ENCODE results near the gene LRSAM1.

LRSAM1 gene

DNA sequence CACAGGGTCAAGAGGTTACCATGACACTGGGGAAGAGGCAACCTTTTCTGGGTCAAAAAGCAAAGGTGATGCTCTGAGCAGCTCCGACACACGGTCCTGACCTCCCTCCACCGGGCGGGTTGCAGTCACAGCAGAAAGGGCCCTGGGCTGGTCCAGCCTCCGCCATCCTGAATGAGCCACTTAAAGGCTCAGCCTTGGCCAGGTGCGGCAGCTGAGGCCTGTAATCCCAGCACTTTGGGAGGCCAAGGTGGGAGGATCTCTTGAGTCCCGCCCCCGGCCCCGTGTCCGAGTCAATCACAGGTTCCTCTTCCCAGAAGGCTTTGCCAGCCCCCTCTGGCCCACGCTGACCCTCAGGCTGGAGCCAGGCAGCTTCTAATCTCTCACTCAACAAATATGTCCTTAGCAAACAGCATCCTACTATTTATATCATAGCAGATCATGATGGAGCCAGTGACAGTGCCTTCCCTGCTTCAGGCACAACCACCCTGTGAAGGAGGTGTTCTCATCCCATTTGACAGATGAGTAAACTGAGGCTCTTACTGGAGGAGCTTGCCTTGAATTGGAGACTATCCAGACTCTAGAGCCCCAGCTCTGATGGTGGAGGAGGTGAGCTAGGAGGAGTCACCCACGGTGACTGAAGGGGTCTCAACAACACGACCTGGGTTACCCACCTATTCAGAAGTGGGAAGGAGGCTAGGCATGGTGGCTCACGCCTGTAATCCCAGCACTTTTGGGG is 79.1 kb downstream of the LRSAM1 start:
- no peak overlapping the region for H3K27ac ChIP-seq
- TF ChIP-seq EZH2 (IDR thresholded peaks at IDR 0.05) (no peak), POLR2AphosphoS5 (IDR thresholded peaks at IDR 0.05; ENCODE audit: borderline replicate concordance, low read depth, low read length) (no peak), FOXP2 (optimal IDR thresholded peaks at IDR 0.05; ENCODE audit: control extremely low read depth, extremely low read length, insufficient read depth) (no peak)
- no peak overlapping the region for H3K4me3 ChIP-seq
- no peak overlapping the region for H3K9ac ChIP-seq (ENCODE audit: insufficient read length)
- peaks cover 5% of the 10 kb centered on the region; the same call in 1 of the 2 replicates for H3K9me3 ChIP-seq (ENCODE audit: low read depth, low read length)
- H3K36me3 ChIP-seq (ENCODE audit: insufficient read depth, low read length) = peaks cover 12% of the 10 kb centered on the region
- DNase-seq (ENCODE audit: low read depth, low spot score) = no peak

DNA sequence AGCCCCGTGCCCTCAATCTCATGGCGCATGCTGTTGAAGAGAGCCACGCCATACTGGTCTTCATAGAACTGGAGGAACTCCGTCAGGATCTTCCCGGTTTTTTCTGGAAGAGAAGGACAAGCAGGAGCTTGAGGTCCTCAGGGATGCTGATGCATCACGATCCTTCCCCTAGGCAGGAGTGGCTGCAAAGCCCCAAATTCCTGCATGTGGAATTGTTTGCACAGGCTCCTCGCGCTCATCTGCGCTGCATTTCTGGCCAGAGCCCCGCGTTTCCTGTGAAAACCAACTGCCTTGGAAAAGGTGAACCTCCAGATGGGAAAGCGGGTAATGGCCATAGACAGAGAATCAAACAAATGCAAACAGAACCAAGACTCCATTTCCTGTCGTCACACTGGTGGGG is 80.4 kb downstream of the LRSAM1 start:
- Histone ChIP-seq H3K36me3 (ENCODE audit: insufficient read depth, low read length) (peaks cover 2% of the 10 kb centered on the region; the same call in 1 of the 2 replicates), H3K4me3 (no peak overlapping the region), H3K27ac (no peak overlapping the region), H3K9ac (ENCODE audit: insufficient read length) (no peak overlapping the region), H3K9me3 (ENCODE audit: low read depth, low read length) (no peaks in the 10 kb centered on the region)
- TF ChIP-seq POLR2AphosphoS5 (IDR thresholded peaks at IDR 0.05; ENCODE audit: borderline replicate concordance, low read depth, low read length) = no peak
- no peak for TF ChIP-seq FOXP2 (optimal IDR thresholded peaks at IDR 0.05; ENCODE audit: control extremely low read depth, extremely low read length, insufficient read depth)
- no peak for TF ChIP-seq EZH2 (IDR thresholded peaks at IDR 0.05)
- DNase-seq (ENCODE audit: low read depth, low spot score) = no peak

DNA sequence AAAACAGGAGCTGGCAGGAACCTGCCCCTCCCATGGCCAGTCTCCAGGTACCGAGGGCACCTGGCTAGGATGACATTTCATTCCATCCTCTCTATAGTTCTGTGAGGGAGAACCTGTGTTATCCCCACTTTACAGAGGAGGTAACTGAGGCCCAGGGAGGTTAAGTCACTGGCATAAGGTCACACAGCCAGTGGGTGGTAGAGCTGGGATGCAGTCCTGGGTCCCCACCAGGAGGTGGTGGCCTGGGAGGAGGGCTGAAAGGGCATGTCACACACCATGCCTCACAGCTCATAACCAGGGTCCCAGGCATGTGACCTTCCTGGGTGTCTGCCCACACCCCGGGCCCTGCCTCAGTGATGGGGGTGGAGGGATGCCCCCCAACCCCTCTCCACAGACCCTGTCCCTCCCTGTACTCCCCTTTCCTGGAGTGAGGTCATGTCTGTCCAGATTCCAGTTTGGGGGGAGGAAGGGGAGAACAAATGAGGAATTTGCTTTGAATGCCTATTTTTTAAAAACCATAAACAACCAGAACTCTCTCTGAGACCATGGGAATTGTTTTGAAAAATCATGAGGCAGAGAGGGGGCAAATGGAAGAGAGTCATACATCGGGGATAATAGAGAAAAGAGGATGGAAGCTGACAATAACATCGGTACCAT is 83.1 kb downstream of the LRSAM1 start:
- TF ChIP-seq FOXP2 (optimal IDR thresholded peaks at IDR 0.05; ENCODE audit: control extremely low read depth, extremely low read length, insufficient read depth) (no peak), EZH2 (IDR thresholded peaks at IDR 0.05) (no peak), POLR2AphosphoS5 (IDR thresholded peaks at IDR 0.05; ENCODE audit: borderline replicate concordance, low read depth, low read length) (no peak)
- Histone ChIP-seq H3K4me3 (no peak overlapping the region), H3K27ac (no peak overlapping the region), H3K36me3 (ENCODE audit: insufficient read depth, low read length) (no peaks in the 10 kb centered on the region), H3K9ac (ENCODE audit: insufficient read length) (no peak overlapping the region), H3K9me3 (ENCODE audit: low read depth, low read length) (no peaks in the 10 kb centered on the region)
- no peak for DNase-seq (ENCODE audit: low read depth, low spot score)

DNA sequence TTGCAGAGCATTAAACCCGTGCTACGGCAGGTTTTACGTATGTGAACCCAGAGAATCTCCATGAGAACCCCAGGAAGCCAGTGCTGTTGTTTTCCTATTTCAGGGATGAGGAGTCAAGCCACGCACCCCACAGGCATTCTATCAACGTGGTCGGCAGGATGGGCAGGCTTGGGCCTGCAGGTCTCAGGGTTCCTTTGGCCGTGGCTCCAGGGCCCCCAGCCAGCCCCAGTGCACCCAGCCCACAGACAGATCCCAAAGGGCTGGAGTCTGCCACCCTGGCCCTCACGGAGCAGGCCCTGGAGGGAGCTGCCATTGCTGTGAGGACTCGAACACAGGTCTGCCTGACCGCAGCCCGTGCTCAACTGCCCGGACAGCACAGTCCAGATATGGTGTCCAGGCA is 83.6 kb downstream of the LRSAM1 start:
- no peaks in the 10 kb centered on the region for H3K36me3 ChIP-seq (ENCODE audit: insufficient read depth, low read length)
- no peak for TF ChIP-seq FOXP2 (optimal IDR thresholded peaks at IDR 0.05; ENCODE audit: control extremely low read depth, extremely low read length, insufficient read depth)
- no peak for TF ChIP-seq POLR2AphosphoS5 (IDR thresholded peaks at IDR 0.05; ENCODE audit: borderline replicate concordance, low read depth, low read length)
- no peak for TF ChIP-seq EZH2 (IDR thresholded peaks at IDR 0.05)
- H3K9me3 ChIP-seq (ENCODE audit: low read depth, low read length) = no peaks in the 10 kb centered on the region
- no peak overlapping the region for H3K4me3 ChIP-seq
- no peak overlapping the region for H3K9ac ChIP-seq (ENCODE audit: insufficient read length)
- DNase-seq (ENCODE audit: low read depth, low spot score) = no peak
- no peak overlapping the region for H3K27ac ChIP-seq

DNA sequence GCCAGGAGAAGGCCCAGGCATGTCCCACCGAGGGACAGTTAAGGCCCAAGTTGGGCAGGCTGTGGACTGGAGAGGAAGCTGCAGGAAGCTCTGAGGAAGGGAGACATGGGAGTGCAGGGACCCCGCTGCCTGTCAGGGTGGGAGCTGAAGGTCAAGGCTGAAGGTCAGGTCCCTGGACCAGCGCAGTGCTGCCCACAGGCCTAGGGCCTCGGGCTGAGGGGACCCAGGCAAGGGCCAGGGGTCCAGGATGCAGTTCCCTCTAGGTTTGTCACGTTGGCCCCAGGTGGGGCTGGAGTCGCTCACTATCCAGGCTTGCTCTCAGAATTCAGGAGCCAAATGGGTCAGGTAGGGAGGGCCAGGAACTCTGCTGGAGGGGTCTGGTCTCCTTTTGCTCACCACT is 84.1 kb downstream of the LRSAM1 start:
- TF ChIP-seq EZH2 (IDR thresholded peaks at IDR 0.05) = no peak
- TF ChIP-seq FOXP2 (optimal IDR thresholded peaks at IDR 0.05; ENCODE audit: control extremely low read depth, extremely low read length, insufficient read depth) = no peak
- no peak for TF ChIP-seq POLR2AphosphoS5 (IDR thresholded peaks at IDR 0.05; ENCODE audit: borderline replicate concordance, low read depth, low read length)
- Histone ChIP-seq H3K9ac (ENCODE audit: insufficient read length) (no peak overlapping the region), H3K27ac (no peak overlapping the region), H3K36me3 (ENCODE audit: insufficient read depth, low read length) (no peaks in the 10 kb centered on the region), H3K4me3 (no peak overlapping the region), H3K9me3 (ENCODE audit: low read depth, low read length) (no peaks in the 10 kb centered on the region)
- no peak for DNase-seq (ENCODE audit: low read depth, low spot score)

DNA sequence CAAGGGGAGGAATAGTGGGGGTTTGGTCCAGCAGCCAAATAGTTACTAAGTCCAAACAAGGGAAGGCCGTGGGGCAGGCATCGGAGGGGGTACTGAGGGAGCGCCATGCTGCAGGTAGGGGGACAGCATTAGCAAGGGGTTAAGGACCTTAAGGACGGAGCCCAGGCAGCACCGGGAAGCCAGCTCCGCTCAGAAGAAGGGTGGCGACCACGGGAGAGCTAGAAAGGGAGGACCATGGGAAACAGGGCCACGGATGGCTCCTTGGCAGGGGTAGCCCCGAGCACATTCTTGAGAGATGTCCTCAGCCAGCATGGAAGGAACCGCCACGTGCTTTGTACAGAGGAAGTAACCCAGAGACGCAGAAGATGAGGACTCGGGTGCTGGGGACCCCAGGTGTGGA is 84.5 kb downstream of the LRSAM1 start:
- Histone ChIP-seq H3K9me3 (ENCODE audit: low read depth, low read length) (no peaks in the 10 kb centered on the region), H3K9ac (ENCODE audit: insufficient read length) (no peak overlapping the region), H3K36me3 (ENCODE audit: insufficient read depth, low read length) (no peaks in the 10 kb centered on the region), H3K27ac (no peak overlapping the region), H3K4me3 (no peak overlapping the region)
- no peak for DNase-seq (ENCODE audit: low read depth, low spot score)
- TF ChIP-seq FOXP2 (optimal IDR thresholded peaks at IDR 0.05; ENCODE audit: control extremely low read depth, extremely low read length, insufficient read depth) (no peak), POLR2AphosphoS5 (IDR thresholded peaks at IDR 0.05; ENCODE audit: borderline replicate concordance, low read depth, low read length) (no peak), EZH2 (IDR thresholded peaks at IDR 0.05) (no peak)

DNA sequence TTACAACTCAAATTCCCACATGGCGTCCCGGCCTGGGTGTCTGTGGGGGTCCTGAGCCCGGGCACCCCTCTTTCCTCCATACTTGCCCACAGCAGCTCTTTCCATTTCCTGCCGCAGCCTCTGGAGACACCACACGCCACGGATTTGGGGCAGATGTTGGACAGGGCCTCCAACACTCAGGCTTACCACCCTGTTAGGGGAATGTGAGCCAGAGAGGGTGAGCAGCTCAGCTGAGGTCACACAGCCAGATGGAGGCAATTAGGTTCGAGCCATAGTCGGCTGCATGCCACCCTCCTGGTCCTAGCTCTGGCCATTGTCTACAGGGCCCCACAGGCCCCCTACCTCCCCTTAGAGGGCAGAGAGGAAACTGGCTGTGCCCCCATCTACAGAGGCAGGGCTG is 85.2 kb downstream of the LRSAM1 start:
- Histone ChIP-seq H3K27ac (no peak overlapping the region), H3K9ac (ENCODE audit: insufficient read length) (no peak overlapping the region)

DNA sequence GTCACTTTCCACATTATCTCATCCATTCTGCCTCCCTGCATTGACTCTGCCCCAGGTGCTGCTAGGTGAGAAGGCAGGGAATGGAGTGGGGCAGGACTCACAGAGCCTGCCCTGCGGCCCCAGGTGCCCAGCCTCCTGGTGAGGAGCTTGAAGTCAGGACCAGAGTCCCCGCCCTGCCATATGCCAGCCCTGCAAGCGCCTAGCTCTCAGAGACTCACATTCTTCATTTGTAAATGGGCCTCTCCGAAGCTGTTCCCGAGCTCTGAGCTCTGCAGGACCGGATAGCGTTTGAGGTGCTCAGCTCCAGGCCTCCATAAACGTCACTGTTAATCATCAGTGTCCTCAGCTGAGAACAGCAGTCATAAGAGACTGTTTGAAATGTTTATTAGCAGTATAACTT is 85.7 kb downstream of the LRSAM1 start:
- Histone ChIP-seq H3K9me3 (ENCODE audit: low read depth, low read length) (no peaks in the 10 kb centered on the region), H3K27ac (no peak overlapping the region), H3K9ac (ENCODE audit: insufficient read length) (no peak overlapping the region), H3K36me3 (ENCODE audit: insufficient read depth, low read length) (no peaks in the 10 kb centered on the region), H3K4me3 (no peak overlapping the region)
- TF ChIP-seq POLR2AphosphoS5 (IDR thresholded peaks at IDR 0.05; ENCODE audit: borderline replicate concordance, low read depth, low read length) (no peak), EZH2 (IDR thresholded peaks at IDR 0.05) (no peak), FOXP2 (optimal IDR thresholded peaks at IDR 0.05; ENCODE audit: control extremely low read depth, extremely low read length, insufficient read depth) (no peak)
- DNase-seq (ENCODE audit: low read depth, low spot score) = no peak

More for the DNA sequence above, 85.2 kb downstream of the LRSAM1 start:
- TF ChIP-seq POLR2AphosphoS5 (IDR thresholded peaks at IDR 0.05; ENCODE audit: borderline replicate concordance, low read depth, low read length) (no peak), EZH2 (IDR thresholded peaks at IDR 0.05) (no peak), FOXP2 (optimal IDR thresholded peaks at IDR 0.05; ENCODE audit: control extremely low read depth, extremely low read length, insufficient read depth) (no peak)
- H3K36me3 ChIP-seq (ENCODE audit: insufficient read depth, low read length) = no peaks in the 10 kb centered on the region
- H3K9me3 ChIP-seq (ENCODE audit: low read depth, low read length) = no peaks in the 10 kb centered on the region
- no peak overlapping the region for H3K4me3 ChIP-seq
- no peak for DNase-seq (ENCODE audit: low read depth, low spot score)

All from SK-N-MC (cell line).